Parathyroid adenoma (tissue), 2 donors: ENCODE results near the gene NDUFB8.

Experiments
- H2AFZ ChIP-seq: fragments of 300-600 bp; sonication (generic); one replicate; pipeline ENCODE4 v1.7.0; 2017; ENCODE audit warnings: antibody characterized with exemption, mild to moderate bottlenecking
- H3K27ac ChIP-seq: fragments of 300-600 bp; sonication (generic); one replicate; pipeline ENCODE4 v1.7.0; 2017
- H3K27me3 ChIP-seq: fragments of 300-600 bp; sonication (generic); one replicate; pipeline ENCODE4 v1.7.0; 2017; ENCODE audit warnings: low read length; ENCODE audit not compliant: control insufficient read depth, insufficient read depth
- H3K36me3 ChIP-seq: fragments of 300-600 bp; sonication (generic); one replicate; pipeline ENCODE4 v1.7.0; 2017; ENCODE audit warnings: low read length; ENCODE audit not compliant: control insufficient read depth, insufficient read depth
- H3K4me1 ChIP-seq: fragments of 300-600 bp; sonication (generic); one replicate; pipeline ENCODE4 v1.7.0; 2017; ENCODE audit warnings: control low read depth
- H3K4me2 ChIP-seq: fragments of 300-600 bp; sonication (generic); one replicate; pipeline ENCODE4 v1.7.0; 2017; ENCODE audit warnings: low read length
- H3K4me3 ChIP-seq: fragments of 300-600 bp; sonication (generic); one replicate; pipeline ENCODE4 v1.7.0; 2017; ENCODE audit warnings: low read depth, low read length
- H3K79me2 ChIP-seq: fragments of 300-600 bp; sonication (generic); one replicate; pipeline ENCODE4 v1.7.0; 2017; ENCODE audit warnings: control low read depth
- H3K9ac ChIP-seq: fragments of 300-600 bp; sonication (generic); one replicate; pipeline ENCODE4 v1.7.0; 2017; ENCODE audit warnings: mild to moderate bottlenecking
- H3K9me3 ChIP-seq: fragments of 300-600 bp; sonication (generic); one replicate; pipeline ENCODE4 v1.7.0; 2017; ENCODE audit warnings: low read length; ENCODE audit not compliant: control insufficient read depth
- TF ChIP-seq, protein P1 (sequence below): fragments of 300-600 bp; sonication (generic); IDR thresholded peaks from one replicate; pipeline ENCODE4 v1.7.0; 2017; ENCODE audit warnings: antibody characterized with exemption, mild to moderate bottlenecking
- donor health status: primary hyperparathyroidism.

The NDUFB8 gene

DNA sequence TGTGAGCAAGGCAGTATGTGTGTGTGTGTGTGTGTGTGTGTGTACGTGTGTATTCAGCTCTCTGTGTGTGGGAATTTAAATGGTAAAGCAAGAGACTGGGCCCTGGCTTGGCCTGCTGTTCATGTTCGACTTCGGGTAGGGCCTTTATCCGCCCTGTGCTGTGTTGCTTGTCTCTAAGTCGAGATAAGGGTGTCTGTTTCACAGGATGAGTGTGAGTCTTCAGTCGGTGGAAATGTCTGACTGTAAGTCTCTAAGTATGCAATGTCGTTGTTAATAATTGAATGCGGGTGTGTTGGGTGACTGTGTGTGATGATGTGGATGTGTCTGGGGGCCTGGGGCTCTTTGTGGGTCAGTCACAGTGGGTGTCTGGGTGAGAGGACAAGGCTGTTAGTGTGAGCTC, 40.8 kb upstream of the NDUFB8 start:
- no peak overlapping the region for H3K4me3 ChIP-seq
- H3K9me3 ChIP-seq: no peaks in the 10 kb centered on the region
- H2AFZ ChIP-seq: no peak overlapping the region
- TF ChIP-seq, protein P1, sequence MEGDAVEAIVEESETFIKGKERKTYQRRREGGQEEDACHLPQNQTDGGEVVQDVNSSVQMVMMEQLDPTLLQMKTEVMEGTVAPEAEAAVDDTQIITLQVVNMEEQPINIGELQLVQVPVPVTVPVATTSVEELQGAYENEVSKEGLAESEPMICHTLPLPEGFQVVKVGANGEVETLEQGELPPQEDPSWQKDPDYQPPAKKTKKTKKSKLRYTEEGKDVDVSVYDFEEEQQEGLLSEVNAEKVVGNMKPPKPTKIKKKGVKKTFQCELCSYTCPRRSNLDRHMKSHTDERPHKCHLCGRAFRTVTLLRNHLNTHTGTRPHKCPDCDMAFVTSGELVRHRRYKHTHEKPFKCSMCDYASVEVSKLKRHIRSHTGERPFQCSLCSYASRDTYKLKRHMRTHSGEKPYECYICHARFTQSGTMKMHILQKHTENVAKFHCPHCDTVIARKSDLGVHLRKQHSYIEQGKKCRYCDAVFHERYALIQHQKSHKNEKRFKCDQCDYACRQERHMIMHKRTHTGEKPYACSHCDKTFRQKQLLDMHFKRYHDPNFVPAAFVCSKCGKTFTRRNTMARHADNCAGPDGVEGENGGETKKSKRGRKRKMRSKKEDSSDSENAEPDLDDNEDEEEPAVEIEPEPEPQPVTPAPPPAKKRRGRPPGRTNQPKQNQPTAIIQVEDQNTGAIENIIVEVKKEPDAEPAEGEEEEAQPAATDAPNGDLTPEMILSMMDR: no peak
- H3K9ac ChIP-seq: no peak overlapping the region
- H3K4me2 ChIP-seq: no peak overlapping the region
- H3K27me3 ChIP-seq: no peaks in the 10 kb centered on the region
- no peaks in the 10 kb centered on the region for H3K4me1 ChIP-seq
- no peaks in the 10 kb centered on the region for H3K79me2 ChIP-seq
- no peaks in the 10 kb centered on the region for H3K36me3 ChIP-seq
- no peak overlapping the region for H3K27ac ChIP-seq

DNA sequence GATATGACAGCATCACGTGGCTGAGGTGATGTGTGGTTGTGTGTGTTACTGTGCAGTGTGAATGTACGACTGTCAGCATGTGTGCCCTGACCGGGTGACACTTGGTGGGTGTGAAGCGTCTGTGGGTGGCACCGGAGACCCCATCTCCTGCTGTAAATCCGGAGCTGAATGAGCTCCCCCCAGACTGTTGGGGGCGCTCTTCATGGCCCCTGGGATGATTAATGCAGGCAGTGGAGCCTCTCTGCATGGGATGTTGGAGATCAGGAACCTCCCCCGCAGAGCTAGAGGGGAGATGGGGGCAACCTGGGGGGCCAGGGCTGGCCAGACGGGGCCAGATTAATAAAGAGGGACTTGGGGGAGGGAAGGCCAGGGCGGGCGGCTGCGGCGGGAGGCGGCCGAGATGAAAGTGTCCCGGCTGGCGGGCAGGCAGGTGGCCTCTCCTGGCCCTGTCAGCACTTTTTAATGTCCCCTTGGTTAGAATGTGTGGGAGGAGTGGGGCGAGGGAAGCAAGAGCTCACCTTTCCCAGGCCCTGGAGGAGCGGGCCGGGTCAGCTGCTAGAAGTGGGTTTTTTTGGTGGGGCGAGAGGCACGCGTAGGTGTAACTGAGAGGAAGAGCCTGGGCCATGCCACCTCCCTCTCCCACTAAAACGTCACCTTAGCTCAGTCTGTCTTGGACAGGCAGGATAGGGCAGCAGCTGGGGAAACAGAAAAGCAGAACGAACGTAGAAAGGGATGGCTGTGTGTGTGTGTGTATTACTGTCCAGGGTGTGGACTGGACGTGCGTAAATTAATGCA, 40.2 kb upstream of the NDUFB8 start:
- Histone ChIP-seq H3K9ac (no peak overlapping the region), H3K27me3 (no peaks in the 10 kb centered on the region), H2AFZ (peak overlapping the region; percentile 67), H3K27ac (no peak overlapping the region), H3K9me3 (no peaks in the 10 kb centered on the region), H3K4me2 (no peak overlapping the region), H3K4me3 (no peak overlapping the region), H3K79me2 (no peaks in the 10 kb centered on the region), H3K36me3 (no peaks in the 10 kb centered on the region), H3K4me1 (no peaks in the 10 kb centered on the region)
- TF ChIP-seq, protein P1: no peak

DNA sequence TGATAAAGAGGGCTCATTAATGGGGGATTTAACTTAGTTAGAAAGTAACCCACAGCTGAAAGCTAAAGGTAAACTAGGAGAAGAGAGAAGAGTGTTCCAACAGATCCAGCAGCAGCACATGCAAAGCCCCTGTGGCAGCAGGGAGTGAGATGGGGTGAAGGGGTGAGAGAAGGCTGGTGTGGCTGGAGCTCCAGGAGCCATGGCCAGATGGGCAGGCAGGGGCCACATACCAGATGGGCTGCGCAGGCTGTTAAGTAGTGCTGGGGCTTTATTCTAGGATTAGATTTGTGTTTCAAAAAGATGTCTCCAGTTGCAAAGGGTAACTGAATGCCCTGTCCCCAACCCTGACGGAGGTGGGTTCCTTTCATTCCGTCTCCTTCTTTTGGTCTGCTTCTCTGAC, 39.2 kb upstream of the NDUFB8 start:
- no peaks in the 10 kb centered on the region for H3K9me3 ChIP-seq

DNA sequence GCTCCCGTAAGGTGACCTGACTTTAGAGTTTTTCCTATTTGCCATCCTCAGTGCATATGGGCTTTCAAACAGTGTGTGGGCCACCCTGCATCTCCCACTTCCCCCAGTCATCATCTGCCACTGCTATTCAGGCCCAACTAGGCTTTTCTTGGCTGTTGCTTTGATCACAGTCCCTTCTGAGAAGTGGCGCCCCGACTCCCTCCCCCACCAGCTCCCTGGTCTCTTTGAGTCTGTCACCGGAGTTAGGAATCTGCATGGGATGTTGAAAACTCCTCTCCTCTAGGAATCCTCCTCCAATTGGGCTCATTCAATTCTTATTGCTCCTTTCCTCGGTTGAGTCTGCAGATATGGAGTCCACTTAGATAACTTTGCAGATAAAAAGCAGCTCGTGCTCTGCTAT, 38.2 kb upstream of the NDUFB8 start:
- no peaks in the 10 kb centered on the region for H3K79me2 ChIP-seq
- no peak overlapping the region for H2AFZ ChIP-seq
- H3K27ac ChIP-seq: no peak overlapping the region
- H3K9me3 ChIP-seq: no peaks in the 10 kb centered on the region
- no peak overlapping the region for H3K4me3 ChIP-seq
- H3K36me3 ChIP-seq: no peaks in the 10 kb centered on the region
- TF ChIP-seq, protein P1: no peak
- H3K27me3 ChIP-seq: no peaks in the 10 kb centered on the region
- H3K9ac ChIP-seq: no peak overlapping the region
- H3K4me1 ChIP-seq: no peaks in the 10 kb centered on the region
- no peak overlapping the region for H3K4me2 ChIP-seq

More for the DNA sequence above, 39.2 kb upstream of the NDUFB8 start:
- Histone ChIP-seq H2AFZ (no peak overlapping the region), H3K27me3 (no peaks in the 10 kb centered on the region), H3K4me1 (no peaks in the 10 kb centered on the region), H3K27ac (no peak overlapping the region), H3K4me3 (no peak overlapping the region), H3K36me3 (no peaks in the 10 kb centered on the region), H3K79me2 (no peaks in the 10 kb centered on the region), H3K9ac (no peak overlapping the region), H3K4me2 (no peak overlapping the region)
- TF ChIP-seq, protein P1: no peak

DNA sequence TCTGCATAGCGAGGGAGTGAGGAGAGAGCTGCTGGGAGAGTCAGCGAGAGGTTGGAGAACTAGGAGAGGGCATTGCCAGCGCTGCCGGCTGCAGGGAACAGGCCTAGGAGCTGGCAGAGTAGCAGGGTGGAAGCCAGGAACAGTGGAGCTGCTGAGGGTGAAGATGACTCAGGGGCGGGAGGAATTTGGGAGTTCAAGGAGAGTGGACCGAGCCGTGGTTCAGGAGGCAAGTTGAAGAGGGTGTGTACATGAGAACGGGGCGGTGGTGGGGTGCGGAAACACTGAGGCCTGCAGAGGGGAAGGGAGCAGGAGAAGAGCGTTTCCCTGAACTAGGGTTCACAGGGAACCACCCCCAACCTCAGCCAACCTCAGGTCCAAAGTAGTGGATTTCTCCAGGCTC, 37.6 kb upstream of the NDUFB8 start:
- H3K79me2 ChIP-seq: no peaks in the 10 kb centered on the region
- no peak overlapping the region for H3K9ac ChIP-seq
- H3K27me3 ChIP-seq: no peaks in the 10 kb centered on the region
- no peak overlapping the region for H3K27ac ChIP-seq
- H3K36me3 ChIP-seq: no peaks in the 10 kb centered on the region
- TF ChIP-seq, protein P1: no peak
- no peak overlapping the region for H3K4me3 ChIP-seq
- no peak overlapping the region for H3K4me2 ChIP-seq
- H3K9me3 ChIP-seq: no peaks in the 10 kb centered on the region
- H3K4me1 ChIP-seq: no peaks in the 10 kb centered on the region
- H2AFZ ChIP-seq: no peak overlapping the region
